NCI-H345 treated with DMSO at 0.1 percent for 48 hours (cell line): ENCODE results near the gene BNC2.
"Not testable (repeated sequence)": the region's sequence is repeated elsewhere in the genome, so short reads cannot be mapped to it uniquely, and the experiment has no call there.

Experiments
- DNase-seq: peaks from one replicate; lab custom pipeline; 2025; ENCODE audit not compliant: unreplicated experiment; lab: John Stamatoyannopoulos, UW

The BNC2 gene

GRCh38 chr9:16459421-16460148 is 410.9 kb downstream of the BNC2 start:
- no peak for DNase-seq

GRCh38 chr9:16458696-16459420 is 411.6 kb downstream of the BNC2 start:
- no peak for DNase-seq

GRCh38 chr9:16455842-16456241 is 414.6 kb downstream of the BNC2 start:
- DNase-seq: no peak

GRCh38 chr9:16453390-16453789 is 417.1 kb downstream of the BNC2 start:
- DNase-seq: no peak

GRCh38 chr9:16450578-16450977 is 419.9 kb downstream of the BNC2 start:
- DNase-seq: no peak

- DNase-seq: no peak
Observed at GRCh38 chr9:16450043-16450442, 420.4 kb downstream of the BNC2 start.

- DNase-seq: no peak
Observed at GRCh38 chr9:16449076-16449730, 421.3 kb downstream of the BNC2 start.

- no peak for DNase-seq
Observed at GRCh38 chr9:16447946-16448345, 422.5 kb downstream of the BNC2 start.

- DNase-seq: no peak
Observed at GRCh38 chr9:16446636-16447035, 423.8 kb downstream of the BNC2 start.

GRCh38 chr9:16445141-16445920 is 425.1 kb downstream of the BNC2 start:
- no peak for DNase-seq

GRCh38 chr9:16442622-16443021 is 427.8 kb downstream of the BNC2 start:
- DNase-seq: no peak

GRCh38 chr9:16441791-16442190 is 428.7 kb downstream of the BNC2 start:
- no peak for DNase-seq

GRCh38 chr9:16438831-16439230 is 431.6 kb downstream of the BNC2 start:
- DNase-seq: not testable (repeated sequence)

- no peak for DNase-seq
Observed at GRCh38 chr9:16436545-16436944, 433.9 kb downstream of the BNC2 start.

GRCh38 chr9:16434526-16434925 is 435.9 kb downstream of the BNC2 start:
- DNase-seq: no peak

- DNase-seq: no peak
Observed at GRCh38 chr9:16433494-16433893, 437.0 kb downstream of the BNC2 start.

GRCh38 chr9:16431666-16432392 is 438.6 kb downstream of the BNC2 start:
- DNase-seq: no peak

GRCh38 chr9:16429671-16430070 is 440.8 kb downstream of the BNC2 start:
- no peak for DNase-seq

- DNase-seq: no peak
Observed at GRCh38 chr9:16427873-16428427, 442.5 kb downstream of the BNC2 start.

GRCh38 chr9:16426716-16427115 is 443.8 kb downstream of the BNC2 start:
- no peak for DNase-seq
